NCI-H748 (cell line): ENCODE measurements around the gene SPDYE16.
A peak's percentile ranks its signal among the peaks of the same experiment; 100 is the strongest.
"Not testable (repeated sequence)": the region's sequence is repeated elsewhere in the genome, so short reads cannot be mapped to it uniquely, and the experiment has no call there.

Experiments
- DNase-seq: peaks from one replicate; lab custom pipeline; 2025; ENCODE audit not compliant: unreplicated experiment; lab: John Stamatoyannopoulos, UW

The SPDYE16 gene

GRCh38 chr7:76543197-76543596 is at the start of gene SPDYE16:
Gene SPDYE16 (minus strand): TSS chr7:76543297. CDS start chr7:76541459, 1,838 bp downstream.
- DNase-seq, result not testable (repeated sequence)

- DNase-seq, result not testable (repeated sequence)
Measured at GRCh38 chr7:76592694-76593093, 49.6 kb upstream of the SPDYE16 start.

GRCh38 chr7:76591602-76592304 is 48.7 kb upstream of the SPDYE16 start:
- DNase-seq, result not testable (repeated sequence)

GRCh38 chr7:76591033-76591432 is 47.9 kb upstream of the SPDYE16 start:
- DNase-seq, result not testable (repeated sequence)

- DNase-seq, result not testable (repeated sequence)
Measured at GRCh38 chr7:76588586-76588985, 45.5 kb upstream of the SPDYE16 start.

- DNase-seq, result peak; percentile 89
Measured at GRCh38 chr7:76586585-76587315, 43.7 kb upstream of the SPDYE16 start.

GRCh38 chr7:76583636-76584281 is 40.7 kb upstream of the SPDYE16 start:
- DNase-seq, result not testable (repeated sequence)

GRCh38 chr7:76582848-76583631 is 39.9 kb upstream of the SPDYE16 start:
- not testable (repeated sequence) for DNase-seq

GRCh38 chr7:76575919-76576655 is 33.0 kb upstream of the SPDYE16 start:
- DNase-seq, result not testable (repeated sequence)

- not testable (repeated sequence) for DNase-seq
Measured at GRCh38 chr7:76575431-76575830, 32.3 kb upstream of the SPDYE16 start.

- DNase-seq, result not testable (repeated sequence)
Measured at GRCh38 chr7:76572296-76572695, 29.2 kb upstream of the SPDYE16 start.

- not testable (repeated sequence) for DNase-seq
Measured at GRCh38 chr7:76570324-76570775, 27.3 kb upstream of the SPDYE16 start.

GRCh38 chr7:76568742-76569141 is 25.6 kb upstream of the SPDYE16 start:
- DNase-seq, result peak; percentile 20

- DNase-seq, result not testable (repeated sequence)
Measured at GRCh38 chr7:76567753-76568152, 24.7 kb upstream of the SPDYE16 start.

- DNase-seq, result not testable (repeated sequence)
Measured at GRCh38 chr7:76567311-76567710, 24.2 kb upstream of the SPDYE16 start.

- not testable (repeated sequence) for DNase-seq
Measured at GRCh38 chr7:76565001-76565400, 21.9 kb upstream of the SPDYE16 start.

GRCh38 chr7:76561342-76561741 is 18.2 kb upstream of the SPDYE16 start:
- DNase-seq, result not testable (repeated sequence)

GRCh38 chr7:76560157-76560556 is 17.1 kb upstream of the SPDYE16 start:
- DNase-seq, result not testable (repeated sequence)

GRCh38 chr7:76559685-76560084 is 16.6 kb upstream of the SPDYE16 start:
- DNase-seq, result not testable (repeated sequence)

- DNase-seq, result not testable (repeated sequence)
Measured at GRCh38 chr7:76551992-76552391, 8.9 kb upstream of the SPDYE16 start.
